PC-9 (cell line): ENCODE data around the gene GALNT14. TPM values are rescaled to one million over a fixed set of nuclear protein-coding genes. Genes with fewer than 3 reads are reported as not detected.

Experiments used
- BruUV-seq: library from RNA; stranded (reverse); fragments of 400-500 nt; replicated peaks from 2 replicates; lab custom pipeline; 2021; lab: Mats Ljungman, UMichigan
- CTCF ChIA-PET: fragments of 300-600 bp; sonication (Branson Sonifier 250); formaldehyde crosslinking; loops from one replicate; lab custom pipeline; 2022; ENCODE audit warnings: antibody characterized with exemption; lab: Charles Lee
- POLR2A ChIA-PET: fragments of 300-600 bp; sonication (Branson Sonifier 250); formaldehyde crosslinking; loops from one replicate; lab custom pipeline; 2022; ENCODE audit warnings: antibody characterized with exemption; ENCODE audit not compliant: unreplicated experiment; lab: Charles Lee
- DNase-seq, 2 experiments: peaks; one replicate each; pipeline versions ENCODE4 v3.0.0 to v3.0.0-alpha.2; 2015 to 2022; ENCODE audit warnings: mixed read lengths in 1 of 2
- H2AFZ ChIP-seq: fragments of 200-600 bp; sonication (generic); 2 replicates; pipeline ENCODE4 v1.8.1; 2017; ENCODE audit warnings: antibody characterized with exemption
- H3F3A ChIP-seq: fragments of 200-600 bp; sonication (generic); 2 replicates; pipeline ENCODE4 v1.8.1; 2017; ENCODE audit warnings: antibody characterized with exemption, mild to moderate bottlenecking, low read depth; ENCODE audit not compliant: insufficient read depth
- H3K27ac ChIP-seq: fragments of 200-600 bp; sonication (generic); 2 replicates; pipeline ENCODE4 v1.6.1; 2016; ENCODE audit warnings: mixed run types
- H3K27me3 ChIP-seq: fragments of 200-600 bp; sonication (generic); 2 replicates; pipeline ENCODE4 v1.6.1; 2016; ENCODE audit warnings: low read depth, mixed run types; ENCODE audit not compliant: insufficient read depth
- H3K36me3 ChIP-seq: fragments of 200-600 bp; sonication (generic); 2 replicates; pipeline ENCODE4 v1.6.1; 2016; ENCODE audit warnings: low read depth, mixed run types
- H3K4me1 ChIP-seq: fragments of 200-600 bp; sonication (generic); replicated peaks from 2 replicates; pipeline ENCODE4 v1.6.1; 2016; ENCODE audit warnings: mixed run types; ENCODE audit not compliant: insufficient read depth
- H3K4me2 ChIP-seq: fragments of 200-600 bp; sonication (generic); 2 replicates; pipeline ENCODE4 v1.6.1; 2017; ENCODE audit warnings: mixed run types
- H3K4me3 ChIP-seq: fragments of 200-600 bp; sonication (generic); 2 replicates; pipeline ENCODE4 v1.6.1; 2016; ENCODE audit warnings: mixed run types
- H3K79me2 ChIP-seq: fragments of 200-600 bp; sonication (generic); 2 replicates; pipeline ENCODE4 v1.6.1; 2017; ENCODE audit warnings: low read depth, mixed run types
- H3K9me2 ChIP-seq: fragments of 200-600 bp; sonication (generic); 2 replicates; pipeline ENCODE4 v1.8.1; 2017; ENCODE audit warnings: mild to moderate bottlenecking; ENCODE audit not compliant: insufficient read depth
- H3K9me3 ChIP-seq: fragments of 200-600 bp; sonication (generic); 2 replicates; pipeline ENCODE4 v1.8.1; 2016; ENCODE audit warnings: low read depth; ENCODE audit not compliant: insufficient read depth
- H4K20me1 ChIP-seq: fragments of 200-600 bp; sonication (generic); 2 replicates; pipeline ENCODE4 v1.8.1; 2017; ENCODE audit not compliant: insufficient read depth
- CTCF ChIP-seq: fragments of 200-600 bp; sonication (generic); conservative IDR thresholded peaks from 2 replicates; pipeline ENCODE4 v1.6.1; 2017; ENCODE audit warnings: mixed run types, antibody characterized with exemption, mild to moderate bottlenecking, moderate library complexity
- EZH2 ChIP-seq: fragments of 200-600 bp; sonication (generic); IDR thresholded peaks from 2 replicates; pipeline ENCODE4 v1.8.0; 2017; ENCODE audit warnings: antibody characterized with exemption, low read depth
- intact Hi-C: fragments of 100-400 bp; cut with micrococcal nuclease; formaldehyde crosslinking; loops from one replicate; pipeline ENCODE4 v1.10.0; 2022; ENCODE audit not compliant: unreplicated experiment
- total RNA-seq: library from RNA; stranded (reverse); gene quantifications from 2 replicates; pipeline ENCODE4 v1.2.3, GENCODE V29; 2021

Gene GALNT14
- total RNA-seq, 1 experiment from 2014 or later, result 3.1 TPM

- BruUV-seq, result no TSS peak
- no peak overlapping the region for H3K27ac ChIP-seq
- TF ChIP-seq CTCF (no peak), EZH2 (no peak)
- H3K9me3 ChIP-seq, result no peaks in the 10 kb centered on the region
- no peak for DNase-seq
- ChIA-PET POLR2A (no interaction called here), CTCF (no interaction called here)
- H2AFZ ChIP-seq, result no peak overlapping the region
- H3K36me3 ChIP-seq, result no peaks in the 10 kb centered on the region
- no peak overlapping the region for H3K4me2 ChIP-seq
- H3K9me2 ChIP-seq, result no peaks in the 10 kb centered on the region; the same call in 1 of the 2 replicates
- no peak overlapping the region for H3K4me3 ChIP-seq
- peaks cover 33% of the 10 kb centered on the region for H3K27me3 ChIP-seq
- H4K20me1 ChIP-seq, result no peaks in the 10 kb centered on the region
- no peaks in the 10 kb centered on the region for H3K79me2 ChIP-seq
- intact Hi-C loops, result no loop called here
- H3F3A ChIP-seq, result no peaks in the 10 kb centered on the region
- H3K4me1 ChIP-seq, result no peaks in the 10 kb centered on the region
Measured at GRCh38 chr2:31161637-31162036, 23.4 kb upstream of the GALNT14 start.

- H4K20me1 ChIP-seq, result no peaks in the 10 kb centered on the region
- TF ChIP-seq CTCF (no peak; the same call in 1 of the 2 replicates), EZH2 (no peak)
- no peaks in the 10 kb centered on the region for H3F3A ChIP-seq
- H2AFZ ChIP-seq, result no peak overlapping the region
- BruUV-seq, result no TSS peak
- DNase-seq, result no peak
- H3K79me2 ChIP-seq, result no peaks in the 10 kb centered on the region
- no peak overlapping the region for H3K4me3 ChIP-seq
- peaks cover 9% of the 10 kb centered on the region for H3K4me1 ChIP-seq
- H3K4me2 ChIP-seq, result no peak overlapping the region
- POLR2A ChIA-PET, result no interaction called here
- H3K36me3 ChIP-seq, result no peaks in the 10 kb centered on the region
- H3K9me3 ChIP-seq, result 0 out of 2 replicates have a peak, but pooled peaks cover 3% of the 10 kb centered on the region
- H3K27me3 ChIP-seq, result peaks cover 20% of the 10 kb centered on the region; the same call in 1 of the 2 replicates
- intact Hi-C loops, result no loop called here
- CTCF ChIA-PET, result no interaction called here
- no peak overlapping the region for H3K27ac ChIP-seq
- no peaks in the 10 kb centered on the region; the same call in 1 of the 2 replicates for H3K9me2 ChIP-seq
Measured at GRCh38 chr2:31151501-31151900, 13.3 kb upstream of the GALNT14 start.

DNA sequence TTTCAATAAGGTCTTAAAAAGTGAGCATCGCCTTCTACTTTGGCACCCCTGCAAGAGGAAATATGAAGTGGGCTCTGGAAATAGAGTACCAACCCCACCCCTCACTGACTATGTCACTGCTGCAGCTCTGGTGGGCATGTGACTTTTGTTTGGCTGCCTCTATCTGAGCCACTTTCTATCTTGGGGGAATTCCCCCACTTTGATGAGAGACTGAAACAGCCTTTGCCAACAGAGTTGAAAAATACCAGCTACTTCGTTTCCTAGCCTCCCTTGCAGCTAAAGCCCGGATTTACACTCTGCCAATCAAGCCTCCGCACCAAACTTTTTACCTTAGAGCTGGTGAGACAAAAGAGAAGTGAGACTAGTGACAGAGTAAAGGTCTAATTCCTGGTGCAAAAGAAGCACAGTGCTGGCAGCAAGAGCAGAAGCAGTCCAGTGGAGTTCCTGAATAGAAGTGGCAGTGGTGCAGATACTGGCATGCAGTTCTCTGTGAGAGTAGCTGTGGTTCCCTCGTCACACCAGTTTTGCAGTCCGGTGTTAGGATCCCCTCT, 12.0 kb upstream of the GALNT14 start:
- CTCF ChIA-PET, result no interaction called here
- no peak overlapping the region for H3K4me2 ChIP-seq

More for the DNA sequence above, 12.0 kb upstream of the GALNT14 start:
- DNase-seq, result no peak
- Histone ChIP-seq H3K4me3 (no peak overlapping the region), H3K9me3 (0 out of 2 replicates have a peak, but pooled peaks cover 3% of the 10 kb centered on the region), H3F3A (no peaks in the 10 kb centered on the region), H4K20me1 (no peaks in the 10 kb centered on the region), H3K79me2 (no peaks in the 10 kb centered on the region), H3K27ac (no peak overlapping the region), H2AFZ (no peak overlapping the region), H3K27me3 (peaks cover 20% of the 10 kb centered on the region; the same call in 1 of the 2 replicates), H3K9me2 (no peaks in the 10 kb centered on the region; the same call in 1 of the 2 replicates), H3K36me3 (no peaks in the 10 kb centered on the region), H3K4me1 (peaks cover 3% of the 10 kb centered on the region)
- TF ChIP-seq EZH2 (no peak), CTCF (no peak)
- BruUV-seq, result no TSS peak
- POLR2A ChIA-PET, result no interaction called here
- intact Hi-C loops, result no loop called here
